Measurements from ENCODE around the gene DPPA5. TPM values are rescaled to one million over a fixed set of nuclear protein-coding genes. Genes with fewer than 3 reads are reported as not detected.
"Not testable (repeated sequence)": the region's sequence is repeated elsewhere in the genome, so short reads cannot be mapped to it uniquely, and the experiment has no call there.

The DPPA5 gene, protein sequence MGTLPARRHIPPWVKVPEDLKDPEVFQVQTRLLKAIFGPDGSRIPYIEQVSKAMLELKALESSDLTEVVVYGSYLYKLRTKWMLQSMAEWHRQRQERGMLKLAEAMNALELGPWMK
- not detected for total RNA-seq

DNA sequence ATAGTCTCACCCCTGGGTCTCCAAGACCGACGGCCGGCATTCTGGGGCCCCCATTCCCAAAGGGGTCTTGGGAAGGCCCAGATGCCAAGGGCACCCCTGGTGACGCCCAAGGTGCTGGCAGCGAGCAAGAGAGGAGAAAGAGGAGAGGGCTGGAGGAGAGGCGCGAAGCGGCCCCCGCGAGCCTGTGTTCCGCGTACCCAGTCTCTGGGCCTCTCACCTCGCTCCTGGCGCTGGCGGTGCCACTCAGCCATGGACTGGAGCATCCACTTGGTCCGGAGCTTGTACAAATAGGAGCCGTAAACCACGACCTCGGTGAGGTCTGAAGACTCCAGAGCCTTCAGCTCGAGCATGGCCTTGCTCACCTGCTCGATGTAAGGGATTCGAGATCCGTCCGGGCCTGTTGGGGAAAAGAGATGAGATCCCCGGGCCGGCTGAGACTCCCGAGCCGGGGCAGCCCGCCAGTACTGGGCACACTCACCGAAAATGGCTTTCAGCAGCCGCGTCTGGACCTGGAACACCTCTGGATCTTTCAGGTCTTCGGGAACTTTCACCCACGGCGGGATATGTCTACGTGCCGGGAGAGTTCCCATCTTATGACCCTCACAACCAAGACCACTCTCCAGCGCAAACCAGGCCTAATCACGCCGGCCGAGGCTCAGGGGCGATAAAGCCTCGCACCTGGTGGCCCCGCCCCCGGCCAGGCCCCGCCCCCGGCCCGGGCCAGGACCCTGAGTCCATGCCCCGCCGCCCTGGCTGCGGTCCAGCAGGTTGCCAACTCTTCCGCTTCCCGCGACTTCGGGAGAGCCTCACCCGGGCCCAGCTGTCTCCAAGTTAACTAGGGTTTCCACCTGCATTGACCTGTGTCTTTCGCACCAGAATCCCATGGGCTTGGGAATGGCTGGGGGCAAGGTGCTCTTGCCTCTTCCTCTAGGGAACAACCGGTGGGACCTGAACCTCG, at the start of gene DPPA5:
TSS of gene DPPA5 (minus strand) at position 641 of the 958 bp plus-strand sequence. CDS start at position 590, 51 bp downstream.
- Histone ChIP-seq H3K9me3 (no peaks in the 10 kb centered on the region), H3K27ac (no peak within 1 kb of the TSS), H3K36me3 (no peaks in the 10 kb centered on the region), H3K4me1 (no peaks in the 10 kb centered on the region), H3K27me3 (peaks cover 25% of the 10 kb centered on the region), H3K4me3 (no peak within 1 kb of the TSS)
- WGBS: 92% methylated on average over 27 of the region's 59 CpGs
- TF ChIP-seq POLR2A (IDR thresholded peaks at IDR 0.05) (no peak), POLR2AphosphoS5 (IDR thresholded peaks at IDR 0.05) (no peak), EP300 (IDR thresholded peaks at IDR 0.05) (no peak)
- DNase-seq (ENCODE audit: low spot score in 2 of 2): no peak

- Histone ChIP-seq H3K4me3 (no peak overlapping the region), H3K27ac (no peak overlapping the region), H3K9me3 (no peaks in the 10 kb centered on the region), H3K27me3 (no peaks in the 10 kb centered on the region), H3K4me1 (no peaks in the 10 kb centered on the region), H3K36me3 (no peaks in the 10 kb centered on the region)
- no peak for DNase-seq (ENCODE audit: low spot score in 2 of 2)
- TF ChIP-seq POLR2A (IDR thresholded peaks at IDR 0.05): no peak
- TF ChIP-seq, protein P1, sequence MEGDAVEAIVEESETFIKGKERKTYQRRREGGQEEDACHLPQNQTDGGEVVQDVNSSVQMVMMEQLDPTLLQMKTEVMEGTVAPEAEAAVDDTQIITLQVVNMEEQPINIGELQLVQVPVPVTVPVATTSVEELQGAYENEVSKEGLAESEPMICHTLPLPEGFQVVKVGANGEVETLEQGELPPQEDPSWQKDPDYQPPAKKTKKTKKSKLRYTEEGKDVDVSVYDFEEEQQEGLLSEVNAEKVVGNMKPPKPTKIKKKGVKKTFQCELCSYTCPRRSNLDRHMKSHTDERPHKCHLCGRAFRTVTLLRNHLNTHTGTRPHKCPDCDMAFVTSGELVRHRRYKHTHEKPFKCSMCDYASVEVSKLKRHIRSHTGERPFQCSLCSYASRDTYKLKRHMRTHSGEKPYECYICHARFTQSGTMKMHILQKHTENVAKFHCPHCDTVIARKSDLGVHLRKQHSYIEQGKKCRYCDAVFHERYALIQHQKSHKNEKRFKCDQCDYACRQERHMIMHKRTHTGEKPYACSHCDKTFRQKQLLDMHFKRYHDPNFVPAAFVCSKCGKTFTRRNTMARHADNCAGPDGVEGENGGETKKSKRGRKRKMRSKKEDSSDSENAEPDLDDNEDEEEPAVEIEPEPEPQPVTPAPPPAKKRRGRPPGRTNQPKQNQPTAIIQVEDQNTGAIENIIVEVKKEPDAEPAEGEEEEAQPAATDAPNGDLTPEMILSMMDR (IDR thresholded peaks at IDR 0.05): no peak
- TF ChIP-seq POLR2AphosphoS5 (IDR thresholded peaks at IDR 0.05): no peak
- no peak for TF ChIP-seq EP300 (IDR thresholded peaks at IDR 0.05)
Observed at GRCh38 chr6:73400656-73401055, 46.6 kb upstream of the DPPA5 start.

- H3K27me3 ChIP-seq: no peaks in the 10 kb centered on the region
- no peak for DNase-seq (ENCODE audit: low spot score in 2 of 2)
- 98% methylated on average over 10 of the region's 10 CpGs for WGBS
- no peaks in the 10 kb centered on the region for H3K4me1 ChIP-seq
- H3K4me3 ChIP-seq: no peak overlapping the region
- H3K36me3 ChIP-seq: no peaks in the 10 kb centered on the region
- no peaks in the 10 kb centered on the region for H3K9me3 ChIP-seq
- H3K27ac ChIP-seq: no peak overlapping the region
- TF ChIP-seq EP300 (IDR thresholded peaks at IDR 0.05) (no peak), POLR2AphosphoS5 (IDR thresholded peaks at IDR 0.05) (no peak), POLR2A (IDR thresholded peaks at IDR 0.05) (no peak)
- TF ChIP-seq, protein P1 (IDR thresholded peaks at IDR 0.05): no peak
Observed at GRCh38 chr6:73395875-73396274, 41.8 kb upstream of the DPPA5 start.

GRCh38 chr6:73394577-73395354, 40.7 kb upstream of the DPPA5 start, which contains the start of gene DDX43:
DDX43 (plus strand) TSS chr6:73394828; CDS start chr6:73394906, 78 bp downstream.
- Histone ChIP-seq H3K9me3 (no peaks in the 10 kb centered on the region), H3K27ac (peak within 1 kb of the TSS; percentile 67), H3K36me3 (no peaks in the 10 kb centered on the region), H3K4me1 (no peaks in the 10 kb centered on the region), H3K4me3 (peak within 1 kb of the TSS; percentile 31), H3K27me3 (no peaks in the 10 kb centered on the region)
- peak in 1 of 2 donors; percentile 66 for DNase-seq (ENCODE audit: low spot score in 2 of 2)
- WGBS: 82% methylated on average over 47 of the region's 54 CpGs
- TF ChIP-seq EP300 (IDR thresholded peaks at IDR 0.05): no peak

- Histone ChIP-seq H3K27me3 (no peaks in the 10 kb centered on the region), H3K4me1 (peaks cover 5% of the 10 kb centered on the region), H3K9me3 (no peaks in the 10 kb centered on the region), H3K36me3 (no peaks in the 10 kb centered on the region), H3K4me3 (no peak overlapping the region), H3K27ac (no peak overlapping the region)
- DNase-seq (ENCODE audit: low spot score in 2 of 2): no peak
- WGBS: 80% methylated on average over 3 of the region's 3 CpGs
- TF ChIP-seq EP300 (IDR thresholded peaks at IDR 0.05) (no peak), POLR2A (IDR thresholded peaks at IDR 0.05) (no peak), POLR2AphosphoS5 (IDR thresholded peaks at IDR 0.05) (no peak)
- TF ChIP-seq, protein P1 (IDR thresholded peaks at IDR 0.05): no peak
Observed at GRCh38 chr6:73393278-73393677, 39.2 kb upstream of the DPPA5 start.

DNA sequence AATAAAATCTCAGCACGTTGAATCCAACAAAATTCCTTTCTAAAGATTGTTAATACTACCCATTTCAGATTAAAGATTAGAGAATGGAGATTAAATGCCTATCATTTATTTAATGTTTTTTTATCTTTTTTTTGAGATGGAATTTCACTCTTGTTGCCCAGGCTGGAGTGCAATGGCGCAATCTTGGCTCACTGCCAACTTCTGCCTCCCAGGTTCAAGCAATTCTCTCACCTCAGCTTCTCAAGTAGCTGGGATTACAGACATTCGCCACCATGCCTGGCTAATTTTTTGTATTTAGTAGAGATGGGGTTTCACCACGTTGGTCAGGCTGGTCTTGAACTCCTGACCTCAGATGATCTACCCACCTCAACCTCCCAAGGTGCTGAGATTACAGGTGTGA, 38.1 kb upstream of the DPPA5 start:
- H3K4me1 ChIP-seq; H3K36me3 ChIP-seq; H3K27me3 ChIP-seq; DNase-seq (ENCODE audit: low spot score in 2 of 2); H3K27ac ChIP-seq; H3K9me3 ChIP-seq; H3K4me3 ChIP-seq: not testable (repeated sequence)
- 69% methylated on average over 4 of the region's 4 CpGs for WGBS

All from suprapubic skin (tissue), 4 donors.